NCI-H345 treated with DMSO at 0.1 percent for 48 hours (cell line): ENCODE results near the gene TCAIM.
"Not testable (repeated sequence)": the region's sequence is repeated elsewhere in the genome, so short reads cannot be mapped to it uniquely, and the experiment has no call there.

ENCODE experiments used
- DNase-seq: peaks from one replicate; lab custom pipeline; 2025; ENCODE audit not compliant: unreplicated experiment; lab: John Stamatoyannopoulos, UW

TCAIM gene

DNA sequence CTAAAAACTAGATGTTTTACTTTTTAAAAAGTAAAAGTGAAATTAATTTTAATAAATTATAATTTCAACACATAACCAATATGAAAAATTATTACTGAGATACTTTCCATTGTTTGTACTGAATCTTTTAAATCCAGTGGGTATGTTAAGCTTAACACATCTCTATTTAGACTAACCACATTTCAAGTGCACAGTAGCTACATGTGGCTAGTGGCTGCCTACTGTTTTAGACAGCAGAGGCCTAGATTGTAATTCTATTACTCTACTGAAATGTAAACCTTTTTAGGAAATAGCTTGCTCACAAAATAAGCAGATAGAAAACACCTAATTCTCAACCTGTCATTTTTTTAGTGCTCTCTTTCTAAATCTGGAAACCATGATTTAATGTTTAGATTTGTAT lies 4.9 kb downstream of the TCAIM start:
- no peak for DNase-seq

- DNase-seq: not testable (repeated sequence)
These were observed 8.0 kb downstream of the TCAIM start for GRCh38 chr3:44346590-44346989.

DNA sequence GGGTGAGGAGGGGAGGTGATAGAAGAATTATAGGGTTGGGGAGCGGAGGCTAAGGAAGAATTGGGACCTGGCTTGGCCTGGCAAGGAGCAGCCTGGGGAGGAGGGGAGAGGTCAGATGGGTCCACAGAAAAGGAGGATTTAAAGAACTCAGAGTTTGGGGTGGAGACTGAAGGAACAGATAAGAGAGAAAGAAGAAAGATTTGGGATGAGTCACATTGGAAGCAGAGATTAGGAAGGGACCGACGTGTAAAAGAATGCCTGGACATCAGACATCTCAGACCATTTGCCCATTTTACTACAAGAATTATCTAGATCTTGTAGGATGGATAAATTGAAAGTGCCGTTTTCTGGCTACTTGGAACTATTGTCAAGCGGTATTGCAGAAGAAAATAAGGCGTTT lies 10.4 kb downstream of the TCAIM start:
- no peak for DNase-seq

- DNase-seq: no peak
These were observed 14.9 kb downstream of the TCAIM start for GRCh38 chr3:44353355-44353924.

DNA sequence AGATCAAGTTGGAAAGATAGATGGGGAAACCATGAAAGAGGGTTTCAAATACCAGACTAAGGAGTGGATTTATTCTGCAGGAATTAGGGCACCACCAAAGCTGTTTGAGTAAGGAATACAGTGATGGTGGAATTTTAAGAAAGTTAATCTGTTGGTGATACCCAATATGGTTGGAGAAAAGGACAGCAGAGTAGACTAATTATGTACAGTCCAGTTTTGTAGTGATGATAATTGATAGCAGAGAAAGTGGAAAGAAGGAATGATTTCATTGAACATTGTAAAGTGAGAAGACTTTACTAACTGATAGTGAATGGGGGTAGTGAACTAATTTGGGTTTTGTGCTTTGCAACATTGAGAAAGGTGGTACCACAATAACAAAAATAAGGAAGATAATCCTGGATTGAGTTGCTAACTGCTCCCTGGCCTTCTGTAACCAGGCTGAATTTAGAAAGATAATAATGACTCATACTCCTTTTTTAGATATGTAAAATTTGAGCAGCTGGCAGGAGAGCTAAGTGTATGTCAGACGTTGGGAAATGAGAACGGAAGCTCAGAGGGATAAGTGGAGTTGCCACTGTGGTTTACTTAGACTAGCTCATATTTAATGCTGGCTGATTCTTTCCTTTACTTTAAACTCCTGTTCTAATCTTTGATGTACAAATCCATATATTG lies 16.9 kb downstream of the TCAIM start:
- DNase-seq: peak; percentile 1

DNA sequence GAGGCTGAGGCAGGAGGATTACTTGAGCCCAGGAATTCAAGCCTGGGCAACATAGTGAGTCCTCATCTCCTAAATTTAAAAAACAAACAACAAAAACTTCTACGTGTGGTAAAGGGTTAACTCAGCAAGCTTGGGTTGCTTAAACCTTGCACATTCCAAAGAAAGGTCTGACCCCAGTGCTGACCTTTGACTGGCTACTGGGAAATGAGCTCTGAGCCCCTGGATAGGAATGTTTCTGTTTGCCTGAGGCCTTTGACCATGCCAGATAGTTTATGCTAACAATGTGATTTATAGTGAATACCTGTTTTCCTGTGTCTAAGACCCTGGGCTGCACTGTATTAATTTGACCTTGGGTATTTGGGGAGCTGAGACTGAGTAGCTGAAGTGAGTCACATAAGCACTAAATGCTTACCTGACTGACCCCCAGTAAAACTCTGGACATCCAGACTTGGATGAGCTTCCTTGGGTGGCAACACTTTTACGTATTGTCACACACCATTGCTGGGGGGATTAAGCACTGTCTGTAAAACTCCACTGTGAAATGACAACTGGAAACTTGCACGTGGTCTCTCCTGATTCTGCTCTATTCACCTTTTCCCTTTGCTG lies 20.7 kb downstream of the TCAIM start:
- no peak for DNase-seq

- DNase-seq: no peak
These were observed 25.0 kb downstream of the TCAIM start for GRCh38 chr3:44363591-44363990.

- DNase-seq: no peak
These were observed 27.4 kb downstream of the TCAIM start for GRCh38 chr3:44365952-44366351.

GRCh38 chr3:44375450-44375849 lies 36.9 kb downstream of the TCAIM start:
- no peak for DNase-seq

- DNase-seq: no peak
These were observed 48.8 kb downstream of the TCAIM start for GRCh38 chr3:44387404-44387803.

- DNase-seq: no peak
These were observed 53.9 kb downstream of the TCAIM start for GRCh38 chr3:44392489-44392888.

GRCh38 chr3:44395714-44396113 lies 57.1 kb downstream of the TCAIM start:
- no peak for DNase-seq

DNA sequence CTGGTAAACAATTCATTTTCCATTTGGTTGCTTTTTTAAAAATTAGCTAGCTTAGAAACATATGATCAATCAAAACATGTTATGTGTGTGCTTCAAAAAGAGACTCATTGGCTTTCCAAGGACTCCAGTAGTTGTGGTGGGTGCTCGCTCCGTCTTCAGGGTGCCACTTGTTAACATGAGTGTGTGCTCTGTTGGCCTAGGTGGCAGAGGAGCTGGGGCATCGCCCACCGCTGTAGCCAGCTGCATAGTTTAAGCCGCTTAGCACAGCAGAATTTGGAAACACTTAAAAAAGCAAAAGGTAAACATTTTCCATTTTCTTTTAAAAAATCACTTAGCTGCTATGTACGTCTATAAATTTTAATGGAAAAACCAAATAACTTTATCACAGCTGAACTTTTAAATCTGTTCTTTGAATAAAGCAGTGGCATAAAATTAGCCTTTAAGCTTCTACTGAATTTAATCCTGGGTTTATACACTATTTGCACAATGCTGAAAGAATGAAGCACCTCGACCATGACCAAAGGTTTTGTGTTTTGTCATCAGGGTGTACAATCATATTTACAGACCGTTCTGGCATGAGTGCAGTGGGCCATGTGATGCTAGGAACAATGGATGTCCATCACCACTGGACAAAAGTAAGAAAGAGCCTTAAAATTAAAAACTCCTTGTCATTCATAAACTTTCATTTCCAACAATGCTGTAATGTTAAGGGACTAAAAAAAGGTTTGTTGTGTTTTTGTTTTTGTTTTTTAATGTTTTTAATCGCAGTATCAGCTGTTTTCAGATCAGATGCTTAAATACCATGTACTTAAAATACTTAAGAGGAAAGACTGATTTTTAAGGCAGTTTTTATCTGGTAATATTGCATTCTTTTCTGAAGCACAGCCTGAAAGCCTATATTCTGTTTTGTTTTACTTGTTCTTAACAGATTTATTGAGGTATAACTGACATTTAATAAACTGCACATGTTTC lies 57.9 kb downstream of the TCAIM start:
- peak; percentile 60 for DNase-seq

DNA sequence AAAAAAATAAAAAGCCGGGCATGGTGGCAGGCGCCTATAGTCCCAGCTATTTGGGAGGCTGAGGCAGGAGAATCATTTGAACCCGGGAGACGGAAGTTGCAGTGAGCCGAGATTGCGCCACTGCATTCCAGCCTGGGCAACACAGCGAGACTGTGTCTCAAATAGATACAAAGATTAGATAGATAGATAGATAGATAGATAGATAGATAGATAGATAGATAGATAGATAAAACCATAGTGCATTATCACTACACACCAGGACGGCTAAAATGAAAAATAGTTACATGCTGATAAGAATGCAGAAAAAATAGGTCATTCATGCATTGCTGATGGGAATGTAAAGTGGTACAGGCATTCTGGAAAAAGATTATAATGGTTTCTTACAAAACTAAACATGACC lies 59.7 kb downstream of the TCAIM start:
- DNase-seq: not testable (repeated sequence)

- DNase-seq: no peak
These were observed 60.3 kb downstream of the TCAIM start for GRCh38 chr3:44398853-44399252.

DNA sequence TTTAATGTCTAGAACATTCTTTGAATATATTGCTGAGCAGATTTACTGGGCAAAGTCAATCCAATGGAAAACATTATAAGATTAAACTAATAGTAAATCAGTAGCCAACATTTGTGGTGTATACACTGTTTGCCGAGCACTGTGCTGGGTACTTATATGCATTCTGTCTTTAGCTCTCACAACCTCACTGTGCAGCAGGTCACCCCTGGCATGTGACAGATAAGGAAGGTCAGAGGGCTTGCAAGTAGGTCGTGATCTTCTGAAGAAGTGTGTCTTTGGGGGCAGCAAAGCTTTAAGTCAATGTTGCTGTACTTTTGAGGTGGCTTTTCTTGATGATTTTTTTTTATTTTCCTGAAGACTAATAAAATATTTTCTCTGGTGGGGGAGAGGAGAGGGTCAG lies 62.2 kb downstream of the TCAIM start:
- DNase-seq: no peak

GRCh38 chr3:44402548-44402947 lies 64.0 kb downstream of the TCAIM start:
- DNase-seq: no peak

- DNase-seq: no peak
These were observed 71.3 kb downstream of the TCAIM start for GRCh38 chr3:44409640-44410410.

DNA sequence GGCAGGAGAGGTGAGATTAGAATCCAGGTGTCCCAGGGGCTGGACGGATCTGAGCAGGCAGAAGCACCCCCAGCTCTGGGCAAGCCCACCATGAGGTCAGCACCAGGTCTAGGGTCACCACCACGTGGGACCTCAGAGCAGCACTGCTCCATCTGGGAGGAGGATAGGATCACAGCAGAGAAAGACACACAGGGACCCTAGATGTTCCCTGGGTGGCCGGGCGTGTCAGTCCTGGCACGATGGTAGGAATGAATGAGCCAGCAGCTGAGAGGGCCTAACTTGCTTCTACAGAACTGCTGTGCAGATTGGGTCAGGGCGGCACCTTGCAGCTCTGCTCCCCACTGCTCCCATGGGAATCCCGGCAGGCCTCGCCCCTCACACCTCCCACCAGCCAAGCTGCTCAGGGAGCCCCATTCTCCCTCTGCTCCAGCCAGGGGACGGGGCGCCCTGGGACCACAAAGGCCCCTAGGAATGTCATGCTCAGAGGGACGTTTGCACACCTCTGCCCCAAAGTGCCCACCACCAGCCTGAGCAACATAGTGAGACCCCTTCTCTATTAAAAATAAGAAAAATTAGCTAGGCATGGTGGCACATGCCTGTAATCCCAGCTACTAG lies 72.6 kb downstream of the TCAIM start:
- no peak for DNase-seq

DNA sequence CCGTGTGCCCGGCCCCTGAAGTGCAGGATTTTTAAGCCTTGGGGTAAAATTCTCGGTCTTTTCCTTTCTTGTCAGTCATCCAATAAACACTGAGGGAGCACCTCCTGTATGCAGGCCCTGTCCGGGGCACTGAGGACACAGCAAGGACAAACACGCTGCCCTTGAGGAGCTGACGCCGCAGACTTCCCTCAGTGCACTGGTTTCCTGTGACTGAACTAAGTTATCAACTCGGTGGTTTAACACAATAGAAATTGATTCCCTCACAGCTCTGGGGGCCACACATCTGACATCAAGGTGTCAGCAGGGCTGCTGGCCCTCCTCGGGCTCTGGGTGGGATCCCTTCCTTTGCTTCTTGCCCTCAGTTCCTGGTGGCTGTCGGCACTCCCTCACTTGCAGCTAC lies 73.8 kb downstream of the TCAIM start:
- no peak for DNase-seq
